Ascending aorta (tissue), 2 donors: Measurements from ENCODE around the gene ANKRD30B. TPM values are rescaled to one million over a fixed set of nuclear protein-coding genes. Genes with fewer than 3 reads are reported as not detected.
"Not testable (repeated sequence)": the region's sequence is repeated elsewhere in the genome, so short reads cannot be mapped to it uniquely, and the experiment has no call there.

Experiments used
- DNase-seq, 2 donors: peaks; one replicate each; pipeline ENCODE4 v3.0.0-alpha.2; 2019; ENCODE audit warnings: low spot score in 2 of 2
- H3K27ac ChIP-seq, 2 donors: fragments of 200-600 bp; sonication (generic); one replicate each; pipeline ENCODE4 v1.5.1; 2016 to 2017; ENCODE audit warnings: mild to moderate bottlenecking in 1 of 2
- H3K27me3 ChIP-seq: fragments of 200-600 bp; sonication (generic); one replicate; pipeline ENCODE4 v1.5.1; 2017
- H3K36me3 ChIP-seq, 2 donors: fragments of 200-600 bp; sonication (generic); one replicate each; pipeline ENCODE4 v1.5.1; 2016
- H3K4me1 ChIP-seq, 2 donors: fragments of 200-600 bp; sonication (generic); one replicate each; pipeline ENCODE4 v1.5.1; 2016 to 2017; ENCODE audit warnings: mild to moderate bottlenecking in 1 of 2
- H3K4me3 ChIP-seq, 2 donors: fragments of 200-600 bp; sonication (generic); one replicate each; pipeline ENCODE4 v1.5.1; 2016 to 2017; ENCODE audit warnings: mild to moderate bottlenecking in 1 of 2
- H3K9me3 ChIP-seq, 2 donors: fragments of 200-600 bp; sonication (generic); one replicate each; pipeline ENCODE4 v1.5.1; 2016
- intact Hi-C: fragments of 100-400 bp; cut with DNase I; formaldehyde crosslinking; loops from one replicate; pipeline ENCODE4 v1.15.1; 2023
- total RNA-seq: library from RNA; depleted of rRNA; stranded (reverse); fragments of >200 nt; gene quantifications from one replicate; pipeline ENCODE4 v1.1.0, GENCODE V29; 2016
- TF ChIP-seq, protein P1 (sequence below), 3 experiments: fragments of 200-600 bp in 2 of 3; fragments of 450-650 bp in 1 of 3; sonication (generic) in 2 of 3; IDR thresholded peaks; one replicate each; pipeline ENCODE4 v1.5.1; 2016 to 2019; ENCODE audit warnings: antibody characterized with exemption in 3 of 3, mild to moderate bottlenecking in 1 of 3, moderate library complexity in 1 of 3

ANKRD30B gene, protein sequence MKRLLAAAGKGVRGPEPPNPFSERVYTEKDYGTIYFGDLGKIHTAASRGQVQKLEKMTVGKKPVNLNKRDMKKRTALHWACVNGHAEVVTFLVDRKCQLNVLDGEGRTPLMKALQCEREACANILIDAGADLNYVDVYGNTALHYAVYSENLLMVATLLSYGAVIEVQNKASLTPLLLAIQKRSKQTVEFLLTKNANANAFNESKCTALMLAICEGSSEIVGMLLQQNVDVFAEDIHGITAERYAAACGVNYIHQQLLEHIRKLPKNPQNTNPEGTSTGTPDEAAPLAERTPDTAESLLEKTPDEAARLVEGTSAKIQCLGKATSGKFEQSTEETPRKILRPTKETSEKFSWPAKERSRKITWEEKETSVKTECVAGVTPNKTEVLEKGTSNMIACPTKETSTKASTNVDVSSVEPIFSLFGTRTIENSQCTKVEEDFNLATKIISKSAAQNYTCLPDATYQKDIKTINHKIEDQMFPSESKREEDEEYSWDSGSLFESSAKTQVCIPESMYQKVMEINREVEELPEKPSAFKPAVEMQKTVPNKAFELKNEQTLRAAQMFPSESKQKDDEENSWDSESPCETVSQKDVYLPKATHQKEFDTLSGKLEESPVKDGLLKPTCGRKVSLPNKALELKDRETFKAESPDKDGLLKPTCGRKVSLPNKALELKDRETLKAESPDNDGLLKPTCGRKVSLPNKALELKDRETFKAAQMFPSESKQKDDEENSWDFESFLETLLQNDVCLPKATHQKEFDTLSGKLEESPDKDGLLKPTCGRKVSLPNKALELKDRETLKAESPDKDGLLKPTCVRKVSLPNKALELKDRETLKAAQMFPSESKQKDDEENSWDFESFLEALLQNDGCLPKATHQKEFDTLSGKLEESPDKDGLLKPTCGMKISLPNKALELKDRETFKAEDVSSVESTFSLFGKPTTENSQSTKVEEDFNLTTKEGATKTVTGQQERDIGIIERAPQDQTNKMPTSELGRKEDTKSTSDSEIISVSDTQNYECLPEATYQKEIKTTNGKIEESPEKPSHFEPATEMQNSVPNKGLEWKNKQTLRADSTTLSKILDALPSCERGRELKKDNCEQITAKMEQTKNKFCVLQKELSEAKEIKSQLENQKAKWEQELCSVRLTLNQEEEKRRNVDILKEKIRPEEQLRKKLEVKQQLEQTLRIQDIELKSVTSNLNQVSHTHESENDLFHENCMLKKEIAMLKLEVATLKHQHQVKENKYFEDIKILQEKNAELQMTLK (N-terminal part only)
- total RNA-seq, result not detected

DNA sequence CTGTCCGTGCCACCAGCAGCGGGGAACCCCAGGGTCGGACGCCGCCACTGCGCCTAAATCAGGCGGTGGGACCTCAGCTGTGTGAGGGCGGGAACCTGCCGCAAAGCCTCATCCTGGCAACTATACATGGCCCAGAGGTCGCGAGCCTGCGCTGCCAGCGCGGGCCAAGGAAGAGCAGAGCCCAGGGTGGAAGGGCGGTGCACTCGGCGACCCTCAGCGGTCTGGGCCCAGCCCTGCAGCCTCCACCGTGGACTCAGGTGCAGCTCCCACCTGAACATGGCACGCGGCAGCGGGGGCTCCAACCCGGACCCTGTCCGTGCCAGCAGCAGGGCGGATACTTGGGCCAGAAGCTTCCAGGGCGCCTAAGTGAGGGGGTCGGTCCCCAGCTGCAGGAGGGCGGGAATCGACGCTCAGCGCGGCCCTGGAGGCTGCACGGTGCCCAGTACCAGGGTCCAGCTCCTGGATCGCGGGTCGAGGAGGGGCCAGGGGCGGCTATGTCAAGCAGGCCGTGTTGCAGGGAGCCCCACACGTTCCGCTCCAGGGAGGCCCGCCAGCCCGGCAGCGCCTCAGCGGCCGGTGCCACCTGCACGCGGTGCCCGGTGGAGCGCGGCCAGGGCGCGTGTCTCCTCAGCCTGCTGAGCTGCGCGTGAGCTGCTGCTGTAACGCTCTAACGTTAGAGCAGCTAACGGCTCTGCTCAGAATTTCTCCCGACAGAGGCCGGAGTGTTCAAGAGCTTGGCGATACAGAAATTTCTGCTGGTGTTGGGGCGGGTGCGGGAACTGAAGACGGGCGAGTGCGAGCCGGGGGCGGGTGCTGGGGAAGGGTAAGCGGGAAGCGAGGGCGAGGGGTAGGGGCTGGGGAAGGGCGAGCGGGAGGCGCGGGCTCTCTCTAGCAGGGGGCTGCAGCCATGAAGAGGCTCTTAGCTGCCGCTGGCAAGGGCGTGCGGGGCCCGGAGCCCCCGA, at the start of gene ANKRD30B:
Gene ANKRD30B (plus strand): TSS at position 660 of the 962 bp plus-strand sequence. CDS start 248 bp downstream, at position 908.
- Histone ChIP-seq H3K27me3 (no peaks in the 10 kb centered on the region), H3K27ac (no peak within 1 kb of the TSS), H3K9me3 (no peaks in the 10 kb centered on the region), H3K4me3 (no peak within 1 kb of the TSS), H3K36me3 (no peaks in the 10 kb centered on the region), H3K4me1 (no peaks in the 10 kb centered on the region)
- intact Hi-C loops, result no loop called here
- TF ChIP-seq, protein P1, sequence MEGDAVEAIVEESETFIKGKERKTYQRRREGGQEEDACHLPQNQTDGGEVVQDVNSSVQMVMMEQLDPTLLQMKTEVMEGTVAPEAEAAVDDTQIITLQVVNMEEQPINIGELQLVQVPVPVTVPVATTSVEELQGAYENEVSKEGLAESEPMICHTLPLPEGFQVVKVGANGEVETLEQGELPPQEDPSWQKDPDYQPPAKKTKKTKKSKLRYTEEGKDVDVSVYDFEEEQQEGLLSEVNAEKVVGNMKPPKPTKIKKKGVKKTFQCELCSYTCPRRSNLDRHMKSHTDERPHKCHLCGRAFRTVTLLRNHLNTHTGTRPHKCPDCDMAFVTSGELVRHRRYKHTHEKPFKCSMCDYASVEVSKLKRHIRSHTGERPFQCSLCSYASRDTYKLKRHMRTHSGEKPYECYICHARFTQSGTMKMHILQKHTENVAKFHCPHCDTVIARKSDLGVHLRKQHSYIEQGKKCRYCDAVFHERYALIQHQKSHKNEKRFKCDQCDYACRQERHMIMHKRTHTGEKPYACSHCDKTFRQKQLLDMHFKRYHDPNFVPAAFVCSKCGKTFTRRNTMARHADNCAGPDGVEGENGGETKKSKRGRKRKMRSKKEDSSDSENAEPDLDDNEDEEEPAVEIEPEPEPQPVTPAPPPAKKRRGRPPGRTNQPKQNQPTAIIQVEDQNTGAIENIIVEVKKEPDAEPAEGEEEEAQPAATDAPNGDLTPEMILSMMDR (IDR thresholded peaks at IDR 0.05), result no peak
- no peak for DNase-seq

DNA sequence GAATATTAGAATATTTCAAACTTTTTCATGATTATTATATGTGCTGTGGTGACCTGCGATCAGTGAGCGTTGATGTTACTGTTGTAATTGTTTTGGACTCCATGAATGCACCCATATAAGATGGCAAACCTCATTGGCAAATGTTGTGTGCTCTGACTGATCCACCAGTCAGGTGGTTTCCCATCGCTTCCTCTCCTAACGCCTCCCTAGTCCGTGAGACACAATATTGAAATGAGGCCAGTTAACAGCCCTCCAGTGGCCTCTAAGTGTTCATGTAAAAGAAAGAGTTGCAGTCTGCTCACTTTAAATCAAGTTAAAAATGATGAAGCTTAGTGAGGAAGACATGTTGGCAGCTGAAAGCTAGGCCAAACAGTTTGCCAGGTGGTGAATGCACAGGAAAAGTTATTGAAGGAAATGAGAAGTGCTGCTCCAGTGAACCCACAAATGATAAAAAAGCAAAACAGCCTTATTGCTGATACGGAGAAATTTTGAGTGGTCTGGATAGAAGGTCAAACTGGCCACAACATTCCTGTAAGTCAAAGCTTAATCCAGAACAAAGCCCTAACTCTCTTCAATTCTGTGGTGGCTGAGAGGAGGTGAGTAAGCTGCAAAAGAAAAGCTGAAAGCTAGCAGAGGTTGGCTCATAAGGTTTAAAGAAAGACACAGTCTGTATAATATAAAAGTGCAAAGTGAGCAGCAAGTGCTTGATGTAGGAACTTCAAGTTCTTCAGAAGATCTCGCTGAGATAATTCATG, 46.5 kb upstream of the ANKRD30B start:
- H3K4me1 ChIP-seq, H3K27me3 ChIP-seq, H3K27ac ChIP-seq, H3K9me3 ChIP-seq, intact Hi-C loops, H3K4me3 ChIP-seq, DNase-seq, H3K36me3 ChIP-seq: not testable (repeated sequence)

DNA sequence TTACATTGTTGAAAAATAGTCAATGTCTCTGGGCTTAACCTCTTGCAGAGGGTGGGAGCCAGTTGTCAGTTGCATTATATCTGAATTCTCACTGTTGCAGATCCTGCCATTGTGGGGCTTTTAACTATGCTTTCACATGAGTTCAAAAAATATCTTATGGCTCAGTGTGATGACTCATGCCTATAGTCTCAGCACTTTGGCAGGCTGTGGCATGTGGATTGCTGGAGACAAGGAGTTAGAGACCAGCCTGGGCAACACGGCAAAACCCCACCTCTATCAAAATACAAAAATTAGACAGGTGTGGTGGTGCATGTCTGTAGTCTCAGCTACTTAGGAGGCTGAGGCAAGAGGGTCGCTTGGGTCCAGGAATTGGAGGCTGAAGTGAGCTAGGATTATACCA, 38.2 kb upstream of the ANKRD30B start:
- intact Hi-C loops, H3K27ac ChIP-seq, H3K4me3 ChIP-seq, DNase-seq, H3K9me3 ChIP-seq, H3K27me3 ChIP-seq, H3K36me3 ChIP-seq, H3K4me1 ChIP-seq: not testable (repeated sequence)

DNA sequence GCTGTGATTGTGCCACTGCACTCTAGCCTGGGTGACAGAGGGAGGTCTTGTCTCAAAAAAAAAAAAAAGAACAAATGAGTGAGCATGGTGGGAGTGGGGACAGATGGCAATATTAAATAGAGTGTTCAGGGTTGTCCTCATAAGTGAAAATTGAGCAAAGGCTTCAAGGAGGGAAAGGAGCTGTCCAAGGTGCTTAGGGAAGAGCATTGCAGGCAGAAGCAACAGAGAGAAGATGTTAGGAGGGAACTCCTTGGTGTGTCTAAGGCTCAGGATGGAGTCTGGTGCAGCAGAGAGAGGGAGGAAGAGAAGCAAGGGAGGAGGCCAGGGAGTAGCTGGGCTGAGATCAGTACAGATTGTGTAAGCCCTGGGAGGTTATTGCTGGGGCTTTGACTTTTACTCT, 26.4 kb upstream of the ANKRD30B start:
- H3K4me1 ChIP-seq, intact Hi-C loops, H3K4me3 ChIP-seq, H3K27ac ChIP-seq, H3K27me3 ChIP-seq, H3K9me3 ChIP-seq, H3K36me3 ChIP-seq, DNase-seq: not testable (repeated sequence)

DNA sequence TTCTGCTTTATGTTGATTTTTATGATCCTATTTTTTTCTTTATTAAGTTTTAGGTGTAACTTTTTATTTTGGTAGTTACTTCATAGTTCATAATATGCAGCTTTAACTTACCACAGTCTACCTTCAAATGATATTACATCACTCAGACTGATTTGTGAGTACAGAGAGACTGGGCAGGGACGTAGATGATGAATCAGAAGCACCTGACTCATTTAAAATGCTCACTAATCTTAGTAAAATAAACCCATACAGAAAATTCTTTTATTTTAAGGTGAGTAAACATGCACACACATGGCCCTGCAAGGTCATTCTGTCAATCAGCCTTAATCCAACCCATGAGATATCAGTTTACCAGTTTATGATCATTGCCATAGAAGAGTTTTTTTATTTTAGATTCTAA, 8.9 kb upstream of the ANKRD30B start:
- H3K9me3 ChIP-seq, DNase-seq, intact Hi-C loops, H3K27me3 ChIP-seq, H3K4me3 ChIP-seq, H3K4me1 ChIP-seq, H3K27ac ChIP-seq, H3K36me3 ChIP-seq: not testable (repeated sequence)

DNA sequence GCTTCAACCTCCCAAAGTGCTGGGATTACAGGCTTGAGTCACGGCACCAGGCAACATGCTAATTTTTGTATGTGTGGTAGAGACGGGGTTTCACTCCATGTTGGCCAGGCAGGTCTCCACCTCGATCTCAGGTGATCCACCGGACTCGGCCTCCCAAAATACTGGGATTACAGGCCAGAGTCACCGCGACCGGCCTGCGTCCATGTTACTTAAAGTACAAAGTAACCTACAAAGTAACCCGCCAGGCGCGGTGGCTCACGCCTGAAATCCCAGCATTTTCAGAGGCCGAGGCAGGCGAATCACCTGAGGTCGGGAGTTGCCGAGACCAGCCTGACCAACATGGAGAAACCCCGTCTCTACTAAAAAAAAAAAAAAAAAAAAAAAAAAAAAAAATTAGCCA, 1.1 kb upstream of the ANKRD30B start:
- Histone ChIP-seq H3K4me3 (no peak overlapping the region), H3K27me3 (no peaks in the 10 kb centered on the region), H3K36me3 (no peaks in the 10 kb centered on the region), H3K4me1 (no peaks in the 10 kb centered on the region), H3K27ac (no peak overlapping the region), H3K9me3 (no peaks in the 10 kb centered on the region)
- DNase-seq, result no peak
- TF ChIP-seq, protein P1 (IDR thresholded peaks at IDR 0.05), result no peak
- intact Hi-C loops, result no loop called here
